ENCODE measurements around the gene THOC1. TPM values are rescaled to one million over a fixed set of nuclear protein-coding genes. Genes with fewer than 3 reads are reported as not detected.

Gene THOC1
- total RNA-seq, 1 donor from 2014 or later: 73.7 TPM

GRCh38 chr18:302097-302496, 34.2 kb upstream of the THOC1 start:
- no peaks in the 10 kb centered on the region for H3K4me1 Mint-ChIP-seq
- no peaks in the 10 kb centered on the region for H3K27me3 Mint-ChIP-seq (ENCODE audit: low read depth)
- DNase-seq (ENCODE audit: low spot score in 2 of 2, unreplicated experiment in 2 of 2): no peak
- no peaks in the 10 kb centered on the region for H3K36me3 Mint-ChIP-seq
- H3K9me3 Mint-ChIP-seq: no peaks in the 10 kb centered on the region
- H3K27ac Mint-ChIP-seq: no peak overlapping the region
- H3K4me3 Mint-ChIP-seq: no peak overlapping the region
- no peak for TF ChIP-seq CTCF (IDR thresholded peaks at IDR 0.05; ENCODE audit: unreplicated experiment)

GRCh38 chr18:297936-298335, 30.1 kb upstream of the THOC1 start:
- no peak overlapping the region for H3K27ac Mint-ChIP-seq
- no peaks in the 10 kb centered on the region for H3K36me3 Mint-ChIP-seq
- H3K4me1 Mint-ChIP-seq: no peaks in the 10 kb centered on the region
- H3K9me3 Mint-ChIP-seq: no peaks in the 10 kb centered on the region
- H3K27me3 Mint-ChIP-seq (ENCODE audit: low read depth): no peaks in the 10 kb centered on the region
- no peak overlapping the region for H3K4me3 Mint-ChIP-seq
- TF ChIP-seq CTCF (IDR thresholded peaks at IDR 0.05; ENCODE audit: unreplicated experiment): no peak
- DNase-seq (ENCODE audit: low spot score in 2 of 2, unreplicated experiment in 2 of 2): no peak

GRCh38 chr18:295756-296490, 28.1 kb upstream of the THOC1 start:
- Mint-ChIP-seq H3K4me1 (no peaks in the 10 kb centered on the region), H3K27me3 (ENCODE audit: low read depth) (peaks cover 2% of the 10 kb centered on the region), H3K36me3 (no peaks in the 10 kb centered on the region), H3K4me3 (no peak overlapping the region), H3K9me3 (no peaks in the 10 kb centered on the region), H3K27ac (no peak overlapping the region)
- no peak for TF ChIP-seq CTCF (IDR thresholded peaks at IDR 0.05; ENCODE audit: unreplicated experiment)
- no peak for DNase-seq (ENCODE audit: low spot score in 2 of 2, unreplicated experiment in 2 of 2)

GRCh38 chr18:294566-294965, 26.7 kb upstream of the THOC1 start:
- no peaks in the 10 kb centered on the region for H3K4me1 Mint-ChIP-seq
- no peak for TF ChIP-seq CTCF (IDR thresholded peaks at IDR 0.05; ENCODE audit: unreplicated experiment)
- no peak for DNase-seq (ENCODE audit: low spot score in 2 of 2, unreplicated experiment in 2 of 2)
- no peak overlapping the region for H3K4me3 Mint-ChIP-seq
- H3K9me3 Mint-ChIP-seq: no peaks in the 10 kb centered on the region
- peaks cover 2% of the 10 kb centered on the region for H3K27me3 Mint-ChIP-seq (ENCODE audit: low read depth)
- H3K27ac Mint-ChIP-seq: no peak overlapping the region
- no peaks in the 10 kb centered on the region for H3K36me3 Mint-ChIP-seq

GRCh38 chr18:293536-293935, 25.7 kb upstream of the THOC1 start:
- no peak for TF ChIP-seq CTCF (IDR thresholded peaks at IDR 0.05; ENCODE audit: unreplicated experiment)
- Mint-ChIP-seq H3K4me3 (no peak overlapping the region), H3K9me3 (no peaks in the 10 kb centered on the region), H3K4me1 (no peaks in the 10 kb centered on the region), H3K36me3 (no peaks in the 10 kb centered on the region), H3K27ac (no peak overlapping the region), H3K27me3 (ENCODE audit: low read depth) (peaks cover 2% of the 10 kb centered on the region)
- DNase-seq (ENCODE audit: low spot score in 2 of 2, unreplicated experiment in 2 of 2): no peak
